ENCODE results near the gene GCH1.

GCH1 gene

DNA sequence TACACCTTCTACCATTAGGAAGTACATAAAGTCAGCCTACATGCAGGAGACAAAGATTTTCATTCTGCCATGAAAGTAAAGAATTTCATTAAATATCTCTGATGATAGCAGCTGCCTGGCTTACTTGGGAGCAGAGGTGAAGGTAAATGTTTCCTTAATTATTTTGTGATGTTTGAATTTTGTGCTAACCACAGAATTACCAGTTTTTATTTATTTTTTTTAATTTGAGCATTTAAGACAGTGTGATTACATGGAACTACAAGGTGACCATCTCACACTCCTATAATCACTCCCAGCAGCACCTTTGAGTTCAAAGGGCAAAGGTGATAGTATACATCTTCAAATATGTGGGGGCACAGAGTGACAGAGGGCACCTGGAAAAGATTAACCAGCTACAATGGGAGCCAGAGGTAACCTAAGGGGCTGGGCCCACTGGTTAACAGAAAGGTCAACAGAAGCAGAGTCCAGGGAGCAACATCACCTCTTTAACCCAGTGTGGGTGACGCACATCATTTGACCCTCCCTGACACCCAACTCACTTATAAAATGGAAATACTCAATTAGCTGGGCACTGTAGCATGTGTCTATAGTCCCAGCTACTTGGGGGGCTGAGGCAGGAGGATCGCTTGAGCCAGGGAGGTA lies 65.0 kb downstream of the GCH1 start:
- H3K4me3 ChIP-seq (ENCODE audit: low read length): no peak overlapping the region
- no peak for TF ChIP-seq CTCF (conservative IDR thresholded peaks at IDR 0.05; ENCODE audit: low read depth, low read length)
- DNase-seq (ENCODE audit: low read depth): no peak

DNA sequence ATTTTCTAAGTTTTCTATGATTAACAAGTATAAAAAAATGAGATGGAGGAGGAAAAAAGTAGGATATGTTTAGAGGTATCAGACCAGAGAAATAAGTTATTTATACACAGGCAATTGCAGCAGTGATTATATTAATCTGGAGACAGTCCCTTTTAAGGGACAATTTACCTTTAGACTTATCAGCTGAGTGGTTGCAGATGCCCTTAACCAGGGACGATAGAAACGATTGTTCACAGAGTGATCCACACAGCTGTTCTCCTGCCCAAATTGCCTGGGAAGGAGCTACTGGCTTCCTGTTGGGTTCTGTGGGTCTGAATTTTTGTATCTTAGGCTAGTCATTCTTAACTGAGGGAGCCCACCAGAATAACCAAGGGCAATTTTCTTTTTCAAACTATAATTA lies 66.4 kb downstream of the GCH1 start:
- no peak for TF ChIP-seq CTCF (conservative IDR thresholded peaks at IDR 0.05; ENCODE audit: low read depth, low read length)
- no peak for DNase-seq (ENCODE audit: low read depth)
- H3K4me3 ChIP-seq (ENCODE audit: low read length): no peak overlapping the region

DNA sequence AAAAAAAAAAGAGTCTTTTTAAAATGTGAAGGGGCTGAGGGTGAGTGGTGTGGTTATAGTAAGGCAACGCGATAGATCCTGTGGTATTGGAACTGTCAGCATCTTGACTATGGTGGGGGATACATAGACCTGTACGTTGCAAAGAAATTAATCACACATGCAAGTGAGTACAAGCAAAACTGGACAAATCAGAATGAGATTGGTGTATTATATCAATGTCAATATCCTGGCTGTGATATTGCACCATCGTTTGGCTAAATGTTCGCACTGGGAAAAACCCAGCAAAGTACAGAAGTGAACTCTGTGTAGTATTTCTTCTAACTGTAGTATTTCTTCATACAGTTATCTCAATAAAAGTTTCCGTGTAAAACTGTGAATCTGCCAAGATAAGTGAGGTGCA lies 67.9 kb downstream of the GCH1 start:
- no peak overlapping the region for H3K4me3 ChIP-seq (ENCODE audit: low read length)
- no peak for TF ChIP-seq CTCF (conservative IDR thresholded peaks at IDR 0.05; ENCODE audit: low read depth, low read length)
- DNase-seq (ENCODE audit: low read depth): no peak

- no peak for TF ChIP-seq CTCF (conservative IDR thresholded peaks at IDR 0.05; ENCODE audit: low read depth, low read length)
- DNase-seq (ENCODE audit: low read depth): no peak
These were observed 68.5 kb downstream of the GCH1 start for GRCh38 chr14:54834081-54834480.

GRCh38 chr14:54830650-54831049 lies 72.0 kb downstream of the GCH1 start:
- H3K4me3 ChIP-seq (ENCODE audit: low read length): no peak overlapping the region
- no peak for DNase-seq (ENCODE audit: low read depth)
- no peak for TF ChIP-seq CTCF (conservative IDR thresholded peaks at IDR 0.05; ENCODE audit: low read depth, low read length)

More at GRCh38 chr14:54834081-54834480, 68.5 kb downstream of the GCH1 start:
- H3K4me3 ChIP-seq (ENCODE audit: low read length): no peak overlapping the region

DNA sequence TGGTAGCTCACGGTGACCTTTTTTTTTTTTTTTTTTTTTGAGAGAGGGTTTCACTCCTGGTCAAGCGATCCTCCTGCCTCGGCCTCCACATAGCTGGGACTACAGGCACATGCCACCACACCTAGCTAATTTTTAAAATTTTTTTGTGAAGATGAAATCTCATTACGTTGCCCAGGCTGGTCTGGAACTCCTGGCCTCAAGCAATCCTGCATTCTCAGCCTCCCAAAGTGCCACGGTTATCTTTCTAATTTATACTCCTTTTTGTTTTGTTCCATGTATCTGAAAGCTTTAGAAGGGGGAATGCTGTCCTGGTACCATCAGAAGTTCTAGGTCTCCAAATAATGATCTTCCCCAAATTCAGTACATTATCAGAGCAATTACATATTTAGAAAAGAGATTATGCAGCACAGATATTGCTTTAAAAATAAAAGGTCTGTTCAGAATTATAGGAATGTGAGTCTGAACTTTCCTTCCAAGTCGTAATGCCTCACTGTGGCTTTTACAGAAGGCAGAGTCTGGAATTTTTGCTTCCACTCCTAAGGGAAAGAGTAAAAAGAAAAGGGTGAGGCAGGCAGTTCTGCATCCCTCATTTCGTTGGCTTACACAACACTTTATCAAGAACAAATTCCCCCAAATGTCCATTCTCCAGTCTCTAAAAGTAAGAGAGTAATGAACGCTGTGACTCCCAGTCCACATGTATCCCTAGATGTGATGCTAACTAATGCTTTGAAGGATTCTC lies 73.0 kb downstream of the GCH1 start:
- no peak for DNase-seq (ENCODE audit: low read depth)
- TF ChIP-seq CTCF (conservative IDR thresholded peaks at IDR 0.05; ENCODE audit: low read depth, low read length): no peak

DNA sequence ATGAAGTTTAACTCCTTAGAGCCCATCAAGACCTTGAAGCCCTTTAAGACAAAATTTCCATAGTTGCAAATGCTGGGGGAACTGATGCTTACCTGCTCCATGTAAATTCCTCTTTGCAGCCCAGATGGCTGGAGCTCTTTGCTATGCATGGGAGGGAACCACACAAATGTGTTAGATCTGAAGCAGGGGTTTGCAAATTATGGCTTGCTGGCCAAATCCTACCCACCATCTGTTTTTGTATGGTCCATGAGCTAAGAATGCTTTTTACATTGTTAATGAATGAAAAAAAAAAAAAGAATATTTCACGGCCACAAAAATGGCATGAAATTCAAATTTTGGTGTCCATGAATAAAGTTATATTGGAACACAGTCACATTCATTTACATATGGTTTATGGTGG lies 74.6 kb downstream of the GCH1 start:
- no peak for TF ChIP-seq CTCF (conservative IDR thresholded peaks at IDR 0.05; ENCODE audit: low read depth, low read length)

More for the DNA sequence above, 73.0 kb downstream of the GCH1 start:
- no peak overlapping the region for H3K4me3 ChIP-seq (ENCODE audit: low read length)

More for the DNA sequence above, 74.6 kb downstream of the GCH1 start:
- no peak overlapping the region for H3K4me3 ChIP-seq (ENCODE audit: low read length)
- no peak for DNase-seq (ENCODE audit: low read depth)
